ENCODE measurements around the gene CNTNAP2. TPM values are rescaled to one million over a fixed set of nuclear protein-coding genes. Genes with fewer than 3 reads are reported as not detected.

The CNTNAP2 gene
- total and polyA plus RNA-seq, 2 of the 4 experiments (the other 2 are of a cell fraction) = not detected

GRCh38 chr7:147510923-147511322 is 1394.3 kb downstream of the CNTNAP2 start:
- no peaks in the 10 kb centered on the region for H3K79me1 ChIP-seq (ENCODE audit: low read depth in 1 of 2, low read length in 2 of 2)
- H3K9me3 ChIP-seq (ENCODE audit: control insufficient read depth, insufficient read depth, low read length) = no peaks in the 10 kb centered on the region
- H2AFZ ChIP-seq (replicated peaks; ENCODE audit: low read length, poor library complexity) = no peak overlapping the region
- BruUV-seq (replicated peaks) = no TSS peak
- peak overlapping the region; percentile 68; the same call in 1 of the 2 replicates for H3K4me2 ChIP-seq (ENCODE audit: low read depth, low read length)
- peak overlapping the region; percentile 31; the same call in 1 of the 2 replicates for H3K14ac ChIP-seq (replicated peaks; ENCODE audit: low read depth, low read length)
- intact Hi-C loops (cut with micrococcal nuclease) (no loop called here), in situ Hi-C loops (cut with MboI; ENCODE audit: low sequenced_read_pairs) (no loop called here), dilution Hi-C loops (cut with HindIII; ENCODE audit: low sequenced_read_pairs, unreplicated experiment) (no loop called here)
- H3K4me1 ChIP-seq (ENCODE audit: control insufficient read depth, insufficient read depth, low read length) = peaks cover 8% of the 10 kb centered on the region
- no peak overlapping the region; the same call in 1 of the 2 replicates for H4K5ac ChIP-seq (ENCODE audit: low read depth, low read length)
- H3K9ac ChIP-seq (ENCODE audit: low read depth, low read length) = no peak overlapping the region
- ChIA-PET CTCF (no interaction called here), POLR2A (ENCODE audit: unreplicated experiment) (interaction anchor here (0.7 kb wide), 1 partner anchor 13 kb away, joined by 3 read pairs; no protein-coding TSS in a partner anchor)
- H4K20me1 ChIP-seq (ENCODE audit: insufficient read depth, low read length) = no peaks in the 10 kb centered on the region
- H3K27me3 ChIP-seq (ENCODE audit: control insufficient read depth, insufficient read depth, low read length) = no peaks in the 10 kb centered on the region
- no peak overlapping the region for H3K56ac ChIP-seq (ENCODE audit: extremely low read depth, insufficient read depth, low read length)
- H3K4ac ChIP-seq (ENCODE audit: low read depth, low read length) = peak overlapping the region; percentile 54; the same call in 1 of the 2 replicates
- peak overlapping the region; percentile 83; the same call in 1 of the 2 replicates for H3K23ac ChIP-seq (ENCODE audit: low read depth, low read length)
- H4K8ac ChIP-seq (ENCODE audit: low read depth in 2 of 2, low read length in 2 of 2) = peak overlapping the region in 1 of 2 experiments; percentile 73; a peak in 2 of 4 replicates
- no peak for TF ChIP-seq CEBPB (IDR thresholded peaks at IDR 0.05; ENCODE audit: low read depth, low read length)
- no peak for TF ChIP-seq MXI1 (IDR thresholded peaks at IDR 0.05; ENCODE audit: borderline replicate concordance, low read depth, low read length)
- peak; percentile 47; the same call in 1 of the 2 replicates for TF ChIP-seq FOS (IDR thresholded peaks at IDR 0.05; ENCODE audit: low read depth, low read length)
- peak; percentile 34; the same call in 1 of the 2 replicates for TF ChIP-seq MAFK (IDR thresholded peaks at IDR 0.05; ENCODE audit: low read depth, low read length)
- TF ChIP-seq POLR2A (IDR thresholded peaks at IDR 0.05; ENCODE audit: low read depth, low read length) = peak; percentile 18; the same call in 1 of the 2 replicates
- no peak for TF ChIP-seq SMC3 (IDR thresholded peaks at IDR 0.05; ENCODE audit: low read depth, low read length)
- no peak for TF ChIP-seq BHLHE40 (IDR thresholded peaks at IDR 0.05; ENCODE audit: low read depth, low read length)
- peak; percentile 72 for ATAC-seq (ENCODE audit: low read depth)
- peak overlapping the region; percentile 75; the same call in 1 of the 2 replicates for H2BK20ac ChIP-seq (ENCODE audit: low read depth, low read length)
- H2AK5ac ChIP-seq (ENCODE audit: low read depth, low read length) = no peak overlapping the region
- DNase-seq = peak; percentile 79
- H3K36me3 ChIP-seq (ENCODE audit: control insufficient read depth, insufficient read depth, low read length) = no peaks in the 10 kb centered on the region
- peak overlapping the region; percentile 60 for H2BK5ac ChIP-seq (ENCODE audit: low read depth, low read length, poor library complexity, severe bottlenecking)
- no peak overlapping the region for H3K18ac ChIP-seq (ENCODE audit: low read depth, low read length)
- no peak overlapping the region; the same call in 2 of the 3 replicates for H2BK15ac ChIP-seq (ENCODE audit: low read depth, low read length)
- H2AK9ac ChIP-seq (replicated peaks; ENCODE audit: low read depth, low read length, poor library complexity) = no peak overlapping the region
- H2BK120ac ChIP-seq (ENCODE audit: low read depth, low read length) = peak overlapping the region; percentile 72; the same call in 1 of the 2 replicates
- no peak overlapping the region for H3K27ac ChIP-seq (ENCODE audit: insufficient read depth, low read length)
- no CpG with 5 or more reads among the region's 4 CpGs for WGBS, 2 experiments (ENCODE audit: extremely low coverage in 2 of 2, insufficient read length in 1 of 2)
- H3K9me1 ChIP-seq (ENCODE audit: insufficient read depth, low read length) = no peaks in the 10 kb centered on the region
- no peak overlapping the region for H4K91ac ChIP-seq (ENCODE audit: insufficient read depth, low read depth, low read length)
- H3K4me3 ChIP-seq (ENCODE audit: insufficient read depth, low read depth, low read length) = no peak overlapping the region
